ES-I3 (cell line): ENCODE results near the gene SUMF1.

Experiments used
- H3K36me3 ChIP-seq: 2 replicates; pipeline ENCODE4 v1.6.1; 2013; ENCODE audit warnings: mild to moderate bottlenecking, low read length, control low read depth, moderate library complexity; ENCODE audit not compliant: insufficient read depth
- H3K4me1 ChIP-seq: 2 replicates; pipeline ENCODE4 v1.6.1; 2013; ENCODE audit warnings: mild to moderate bottlenecking, control low read depth, low read length; ENCODE audit not compliant: insufficient read depth
- H3K9ac ChIP-seq: 2 replicates; pipeline ENCODE4 v1.6.1; 2013; ENCODE audit warnings: low read depth, mild to moderate bottlenecking, low read length, moderate library complexity
- H3K9me3 ChIP-seq: 2 replicates; pipeline ENCODE4 v1.6.1; 2013; ENCODE audit warnings: mild to moderate bottlenecking, low read length, moderate library complexity; ENCODE audit not compliant: control insufficient read depth, insufficient read depth

Gene SUMF1

DNA sequence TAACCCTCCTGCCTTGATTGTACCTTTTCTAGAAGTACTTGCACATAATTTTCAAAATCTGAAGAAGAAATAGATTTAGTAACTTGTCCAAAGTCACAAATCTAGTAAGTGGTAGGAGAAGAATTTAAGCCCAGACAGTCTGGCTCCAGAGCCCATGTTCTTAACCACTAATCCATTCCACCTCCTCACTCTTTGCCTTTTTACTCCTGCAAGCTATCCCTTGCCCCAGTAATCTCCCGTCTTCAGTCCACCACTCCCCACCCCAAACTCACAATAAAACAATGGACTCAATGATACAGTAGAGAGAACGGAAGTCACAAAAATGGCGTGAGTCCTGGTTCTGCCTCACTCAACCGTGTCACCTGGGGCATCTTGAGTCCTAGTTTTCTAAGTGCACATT, 115.2 kb downstream of the SUMF1 start:
- H3K9me3 ChIP-seq, result no peaks in the 10 kb centered on the region
- H3K36me3 ChIP-seq, result no peaks in the 10 kb centered on the region
- H3K9ac ChIP-seq, result no peak overlapping the region
- no peaks in the 10 kb centered on the region for H3K4me1 ChIP-seq

DNA sequence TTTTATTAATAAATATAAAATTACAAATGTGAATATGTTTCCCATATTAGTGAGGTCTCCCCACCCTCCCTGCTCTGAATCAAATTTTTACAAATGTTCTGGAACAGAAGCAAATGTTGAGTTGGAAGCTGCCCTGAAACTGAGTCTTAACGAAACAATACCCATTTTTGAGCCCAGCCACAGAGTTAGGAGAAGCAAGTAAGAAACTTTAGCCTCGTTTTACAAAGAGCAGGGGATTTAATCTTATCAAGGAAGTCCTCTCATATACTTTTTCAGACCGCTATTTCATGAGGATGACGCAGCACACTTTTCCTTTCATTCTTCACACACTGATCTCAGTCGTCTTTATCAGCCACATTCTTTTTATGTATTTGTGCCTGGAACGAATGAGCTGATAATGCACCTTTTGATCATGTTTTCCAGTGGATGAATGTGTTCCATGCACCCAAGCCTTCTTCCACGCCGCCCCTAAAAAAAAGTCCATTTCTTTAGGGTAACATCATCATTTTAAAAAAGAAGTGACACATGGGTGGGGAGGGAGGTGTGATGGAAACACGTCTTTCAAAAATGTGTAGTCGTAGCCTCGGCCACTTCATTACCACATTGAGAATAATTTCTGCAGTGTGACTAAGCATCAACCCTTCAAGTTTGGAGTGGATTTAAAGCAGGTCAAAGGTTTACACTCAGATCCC, 115.8 kb downstream of the SUMF1 start:
- H3K9ac ChIP-seq, result no peak overlapping the region
- H3K4me1 ChIP-seq, result no peaks in the 10 kb centered on the region
- H3K36me3 ChIP-seq, result no peaks in the 10 kb centered on the region
- H3K9me3 ChIP-seq, result no peaks in the 10 kb centered on the region

DNA sequence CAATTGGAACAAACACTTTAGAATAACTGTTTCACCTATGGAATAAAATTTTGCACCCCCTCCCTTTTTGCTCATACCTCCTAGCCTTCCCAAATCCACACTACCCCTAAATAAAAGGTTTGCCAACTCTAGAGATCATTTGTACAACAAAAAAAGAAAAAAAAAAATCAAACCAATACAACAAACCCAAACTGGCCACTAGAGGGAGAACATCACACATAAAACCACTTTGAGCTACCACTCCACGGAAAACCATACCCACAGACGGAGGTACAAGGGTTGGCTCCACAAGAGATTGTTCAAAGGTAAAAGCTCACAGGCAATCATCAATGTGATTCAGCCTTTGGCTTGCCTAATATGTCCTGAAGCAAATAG, 116.3 kb downstream of the SUMF1 start:
- Histone ChIP-seq H3K9ac (no peak overlapping the region), H3K4me1 (no peaks in the 10 kb centered on the region), H3K9me3 (no peaks in the 10 kb centered on the region), H3K36me3 (no peaks in the 10 kb centered on the region)

DNA sequence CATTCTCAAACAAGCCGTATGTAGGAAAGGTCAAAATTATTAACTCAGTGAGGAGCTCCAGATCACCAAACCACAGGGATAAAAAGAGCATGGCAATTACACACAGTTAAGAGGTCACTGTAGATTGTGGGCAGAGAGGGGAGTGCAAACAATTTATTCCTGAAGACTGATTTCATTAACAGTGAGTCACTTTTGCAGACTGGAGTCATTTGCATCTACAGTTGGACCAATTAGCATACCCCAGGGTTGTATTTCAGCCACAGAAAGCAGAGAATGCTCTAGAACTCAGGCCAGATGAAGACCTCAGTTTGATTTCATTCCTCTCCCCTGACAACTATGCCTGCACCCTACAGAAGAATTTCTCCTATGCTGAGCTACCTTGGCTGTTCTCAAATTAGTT, 123.8 kb downstream of the SUMF1 start:
- H3K4me1 ChIP-seq, result no peaks in the 10 kb centered on the region
- no peak overlapping the region for H3K9ac ChIP-seq

DNA sequence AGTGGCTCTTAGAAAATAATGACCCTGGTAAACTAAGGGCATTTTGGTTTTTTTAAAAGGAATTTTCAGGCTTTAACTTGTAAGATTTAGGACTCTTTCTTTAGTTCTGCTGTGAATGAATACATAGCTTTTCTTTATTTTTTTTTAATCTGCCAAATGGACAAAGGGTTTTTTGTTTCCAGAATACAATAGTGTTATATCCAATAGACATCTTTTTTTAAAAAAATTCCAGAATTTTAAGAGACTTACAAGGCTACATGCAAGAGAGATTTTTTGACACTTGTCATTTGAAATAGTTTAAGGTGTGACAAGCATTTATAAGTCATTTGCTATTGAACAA, 125.8 kb downstream of the SUMF1 start:
- Histone ChIP-seq H3K9ac (no peak overlapping the region), H3K9me3 (no peaks in the 10 kb centered on the region), H3K4me1 (no peaks in the 10 kb centered on the region), H3K36me3 (no peaks in the 10 kb centered on the region)

More for the DNA sequence above, 123.8 kb downstream of the SUMF1 start:
- no peaks in the 10 kb centered on the region for H3K36me3 ChIP-seq
- no peaks in the 10 kb centered on the region for H3K9me3 ChIP-seq

DNA sequence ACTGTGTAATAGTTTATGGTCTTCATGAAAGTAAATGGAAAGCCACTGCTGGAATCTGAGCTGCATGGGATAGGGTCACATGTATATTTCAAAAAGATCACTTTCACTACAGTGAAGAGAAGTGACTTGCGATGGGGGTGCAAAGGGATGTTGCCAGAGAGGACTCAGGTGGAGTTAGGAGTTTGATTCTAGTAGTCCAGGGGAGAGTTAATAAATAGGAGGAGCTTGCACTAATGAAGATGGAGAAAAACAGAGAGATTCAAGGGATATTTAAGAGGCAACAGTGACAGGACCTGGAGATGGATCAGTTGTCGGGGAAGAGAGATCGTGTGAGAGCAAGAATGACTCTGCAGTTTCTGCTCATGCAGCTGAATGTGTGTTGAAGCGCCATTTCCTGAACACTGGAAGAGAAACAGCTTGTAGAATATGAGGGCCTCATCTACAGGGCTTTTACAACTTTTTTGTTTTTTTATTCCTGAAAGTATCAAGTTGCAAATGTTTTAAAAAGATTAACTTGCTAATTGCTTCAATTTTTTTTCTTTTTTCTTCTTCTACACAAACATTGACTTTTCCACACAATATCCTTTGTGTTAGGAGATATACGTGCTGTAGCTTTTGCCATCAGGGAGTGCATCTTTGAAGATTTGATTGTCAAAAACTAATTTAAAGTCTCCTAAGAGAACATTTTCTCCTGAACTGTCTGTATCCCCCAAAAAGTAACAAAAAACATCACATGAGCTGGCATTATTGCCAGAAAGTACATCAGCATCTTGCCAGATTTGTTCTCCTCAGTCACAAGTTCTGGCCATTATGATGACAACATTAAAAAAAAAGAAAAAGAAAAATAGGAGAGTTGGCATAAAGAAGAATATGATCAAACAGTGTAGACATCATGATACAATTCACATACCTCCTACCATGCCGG, 126.4 kb downstream of the SUMF1 start:
- no peaks in the 10 kb centered on the region for H3K9me3 ChIP-seq
- H3K9ac ChIP-seq, result no peak overlapping the region
- no peaks in the 10 kb centered on the region for H3K36me3 ChIP-seq
- H3K4me1 ChIP-seq, result no peaks in the 10 kb centered on the region

DNA sequence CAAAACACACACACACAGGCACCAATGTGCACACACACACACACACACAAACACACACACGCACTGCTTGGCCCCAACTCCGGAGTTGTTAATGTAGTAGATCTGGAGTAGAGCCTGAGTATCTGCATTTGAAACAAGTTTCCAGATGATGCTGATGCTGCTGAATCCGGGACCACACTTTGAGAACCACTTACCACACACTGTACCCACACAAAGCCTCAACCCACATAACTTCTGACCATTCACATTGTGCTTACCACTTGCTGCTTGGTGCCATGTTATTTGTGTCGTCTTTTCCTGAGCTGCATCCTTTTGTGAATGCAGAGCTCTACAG, 127.0 kb downstream of the SUMF1 start:
- no peaks in the 10 kb centered on the region for H3K36me3 ChIP-seq
- no peak overlapping the region for H3K9ac ChIP-seq
- H3K4me1 ChIP-seq, result no peaks in the 10 kb centered on the region
- H3K9me3 ChIP-seq, result no peaks in the 10 kb centered on the region

DNA sequence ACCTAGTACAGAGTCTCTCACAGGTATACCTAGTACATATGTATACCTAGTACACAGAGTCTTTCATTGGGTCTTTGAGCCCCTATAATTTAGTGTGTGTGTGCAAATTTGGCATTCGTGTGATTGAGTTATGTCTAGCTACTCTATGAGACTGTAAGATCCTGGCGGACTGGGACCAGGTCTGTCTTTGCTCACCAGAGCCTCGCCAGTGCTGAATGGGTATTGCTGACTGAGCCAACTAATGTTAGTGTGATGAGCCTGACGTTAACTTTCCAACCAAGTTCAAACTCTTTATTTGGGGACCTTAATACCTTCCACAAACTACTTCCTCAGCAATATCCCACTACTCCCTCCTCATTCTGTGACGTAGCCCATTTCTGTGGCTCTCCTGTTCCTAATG, 128.3 kb downstream of the SUMF1 start:
- H3K9ac ChIP-seq, result no peak overlapping the region
- no peaks in the 10 kb centered on the region for H3K9me3 ChIP-seq
- H3K4me1 ChIP-seq, result no peaks in the 10 kb centered on the region
- no peaks in the 10 kb centered on the region for H3K36me3 ChIP-seq

DNA sequence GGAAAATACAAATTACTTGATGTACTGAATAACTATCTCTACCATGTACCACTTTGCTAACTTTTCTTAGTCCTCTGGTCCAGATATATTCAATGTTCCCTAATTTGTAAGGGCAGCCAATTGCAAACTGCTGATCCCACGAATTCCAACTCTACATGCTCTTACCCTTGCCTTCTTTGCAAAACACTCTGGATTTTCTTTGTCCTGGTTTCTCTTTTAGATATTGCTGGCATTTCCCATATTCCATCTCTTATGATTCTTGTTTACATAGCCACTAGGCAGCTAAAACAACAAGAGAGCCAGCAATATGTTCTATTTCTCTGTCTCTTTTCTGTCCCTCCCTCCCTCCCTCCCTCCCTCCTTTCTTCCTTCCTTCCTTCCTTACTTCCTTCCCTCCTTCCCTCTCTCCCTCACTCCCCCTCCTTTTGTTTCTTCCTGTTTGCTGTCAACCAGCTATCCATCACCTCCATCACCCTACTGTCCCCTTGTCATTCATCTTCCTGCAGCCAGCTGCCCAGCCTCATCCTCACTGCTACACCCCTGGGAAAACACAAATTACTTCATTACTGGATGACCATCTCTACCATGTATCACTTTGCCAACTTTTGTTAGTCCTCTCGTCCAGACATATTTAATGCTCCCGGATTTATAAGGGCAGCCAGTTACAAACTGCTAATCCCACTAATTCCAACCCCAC, 130.1 kb downstream of the SUMF1 start:
- Histone ChIP-seq H3K36me3 (no peaks in the 10 kb centered on the region), H3K4me1 (no peaks in the 10 kb centered on the region; the same call in 1 of the 2 replicates), H3K9me3 (no peaks in the 10 kb centered on the region), H3K9ac (no peak overlapping the region)

DNA sequence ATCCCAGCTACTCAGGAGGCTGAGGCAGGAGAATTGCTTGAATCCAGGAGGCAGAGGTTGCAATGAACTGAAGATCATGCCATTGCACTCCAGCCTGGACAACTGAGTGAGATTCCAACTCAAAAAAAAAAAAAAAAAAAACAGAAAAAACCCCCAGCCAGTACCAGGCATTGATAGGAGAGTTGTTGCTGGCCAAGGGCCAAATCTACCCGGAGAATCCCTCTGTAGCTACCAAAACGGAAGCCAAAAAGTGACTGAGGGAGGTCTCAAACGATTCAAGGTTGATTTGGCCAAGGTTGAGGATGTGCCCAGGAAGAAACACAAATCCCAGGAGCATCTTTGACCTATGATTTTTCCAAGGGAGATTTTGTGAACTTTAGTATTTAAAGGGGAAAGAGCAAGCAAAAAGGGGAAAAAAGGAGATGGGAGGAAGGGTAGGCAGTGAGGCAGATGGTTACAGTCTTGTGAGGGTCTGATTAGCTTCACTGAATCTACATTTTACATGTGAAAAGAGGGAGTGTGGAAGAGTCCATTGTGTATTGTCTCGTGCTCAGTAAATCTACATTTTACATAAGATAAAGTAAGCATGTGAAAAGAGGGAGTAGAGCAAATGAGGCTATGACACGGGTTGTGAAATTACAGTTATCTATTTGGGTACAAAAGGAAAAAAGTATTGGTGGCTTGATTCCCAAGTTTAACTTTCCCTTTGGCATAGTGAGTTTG, 131.1 kb downstream of the SUMF1 start:
- Histone ChIP-seq H3K4me1 (no peaks in the 10 kb centered on the region; the same call in 1 of the 2 replicates), H3K9ac (no peak overlapping the region), H3K9me3 (no peaks in the 10 kb centered on the region), H3K36me3 (no peaks in the 10 kb centered on the region)

DNA sequence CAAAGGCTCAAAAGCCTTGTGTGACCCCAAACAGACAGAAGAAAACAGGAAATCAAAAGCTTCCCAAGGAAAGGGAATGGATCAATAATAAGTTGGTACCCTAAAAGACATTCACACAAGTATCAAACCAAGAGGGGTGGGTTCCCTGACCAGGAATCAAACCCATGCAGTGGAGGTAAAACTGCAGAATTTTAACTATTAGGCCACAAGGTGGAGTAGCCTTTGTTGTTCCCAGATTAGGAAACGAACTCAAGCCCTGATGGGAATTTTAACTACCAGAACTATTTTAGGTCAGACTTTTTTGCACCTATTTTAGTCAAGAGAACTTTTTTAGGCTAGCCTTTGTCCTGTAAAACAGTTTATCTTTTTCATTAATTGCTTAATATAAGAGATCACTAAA, 132.5 kb downstream of the SUMF1 start:
- Histone ChIP-seq H3K9ac (no peak overlapping the region), H3K36me3 (no peaks in the 10 kb centered on the region), H3K9me3 (no peaks in the 10 kb centered on the region), H3K4me1 (no peaks in the 10 kb centered on the region; the same call in 1 of the 2 replicates)

DNA sequence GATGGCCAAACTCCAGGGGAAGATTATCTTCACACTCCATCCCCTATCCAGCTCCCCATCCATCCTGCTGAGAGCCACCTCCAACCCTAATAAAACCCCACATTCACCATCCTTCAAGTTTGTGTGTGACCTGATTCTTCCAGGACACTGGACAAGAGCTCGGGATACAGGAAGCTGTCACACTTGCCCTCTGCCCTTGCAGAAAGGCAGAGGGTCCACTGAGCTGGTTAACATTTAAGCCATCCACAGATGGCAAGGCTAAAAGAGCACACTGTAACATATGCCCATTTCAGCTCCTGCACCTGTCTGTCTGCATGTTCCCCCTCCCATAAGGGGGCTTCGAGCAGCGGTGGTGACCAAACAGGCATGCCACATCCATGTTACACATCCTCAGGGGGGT, 134.1 kb downstream of the SUMF1 start:
- H3K9me3 ChIP-seq, result no peaks in the 10 kb centered on the region
- no peaks in the 10 kb centered on the region for H3K36me3 ChIP-seq
- no peaks in the 10 kb centered on the region; the same call in 1 of the 2 replicates for H3K4me1 ChIP-seq
- no peak overlapping the region for H3K9ac ChIP-seq

DNA sequence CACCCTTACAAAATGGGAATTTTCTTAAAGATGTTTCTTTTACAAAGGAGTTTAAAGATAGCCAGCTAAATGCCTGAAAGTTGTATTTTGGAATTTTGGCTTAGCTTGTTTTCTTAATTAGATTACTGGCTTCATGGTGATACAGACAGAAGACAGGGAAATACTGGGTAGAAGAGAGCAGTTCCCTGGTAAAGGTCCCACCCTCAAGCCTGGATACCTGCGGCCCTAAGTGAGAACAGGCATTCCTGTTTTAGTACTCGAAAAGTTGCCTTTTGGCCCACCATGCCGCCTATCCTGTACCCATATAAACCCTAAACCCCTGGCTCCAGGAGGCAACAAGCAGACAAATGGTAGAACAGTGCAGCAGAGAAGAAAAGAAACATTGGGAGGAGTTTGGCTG, 134.5 kb downstream of the SUMF1 start:
- Histone ChIP-seq H3K9ac (no peak overlapping the region), H3K9me3 (no peaks in the 10 kb centered on the region), H3K4me1 (no peaks in the 10 kb centered on the region; the same call in 1 of the 2 replicates), H3K36me3 (no peaks in the 10 kb centered on the region)

DNA sequence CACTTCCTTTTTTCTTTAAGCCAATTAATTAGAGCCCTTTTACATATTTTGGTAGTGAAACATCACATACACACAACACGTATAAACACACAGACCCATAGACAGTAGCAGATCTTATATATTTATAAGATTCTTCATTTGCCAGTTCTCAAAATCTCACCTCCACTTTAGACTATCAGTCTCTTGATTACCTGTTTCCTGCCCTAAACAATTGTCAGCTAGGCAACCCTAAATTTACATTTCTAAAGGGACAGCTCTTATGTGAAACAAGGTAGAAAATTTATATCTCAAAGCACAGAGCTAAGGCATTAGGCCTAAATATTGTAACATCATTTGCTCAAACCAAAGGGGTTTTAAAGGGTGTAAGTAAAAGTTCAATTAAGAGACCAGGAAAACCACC, 135.0 kb downstream of the SUMF1 start:
- Histone ChIP-seq H3K36me3 (no peaks in the 10 kb centered on the region), H3K4me1 (no peaks in the 10 kb centered on the region; the same call in 1 of the 2 replicates), H3K9ac (no peak overlapping the region), H3K9me3 (no peaks in the 10 kb centered on the region)
